PC-9 (cell line): ENCODE data around the gene PXMP2. TPM values are rescaled to one million over a fixed set of nuclear protein-coding genes. Genes with fewer than 3 reads are reported as not detected.

ENCODE experiments used
- BruUV-seq: library from RNA; stranded (reverse); fragments of 400-500 nt; replicated peaks from 2 replicates; lab custom pipeline; 2021; lab: Mats Ljungman, UMichigan
- CTCF ChIA-PET: fragments of 300-600 bp; sonication (Branson Sonifier 250); formaldehyde crosslinking; loops from one replicate; lab custom pipeline; 2022; ENCODE audit warnings: antibody characterized with exemption; lab: Charles Lee
- POLR2A ChIA-PET: fragments of 300-600 bp; sonication (Branson Sonifier 250); formaldehyde crosslinking; loops from one replicate; lab custom pipeline; 2022; ENCODE audit warnings: antibody characterized with exemption; ENCODE audit not compliant: unreplicated experiment; lab: Charles Lee
- DNase-seq, 2 experiments: peaks; one replicate each; pipeline versions ENCODE4 v3.0.0 to v3.0.0-alpha.2; 2015 to 2022; ENCODE audit warnings: mixed read lengths in 1 of 2
- H2AFZ ChIP-seq: fragments of 200-600 bp; sonication (generic); 2 replicates; pipeline ENCODE4 v1.8.1; 2017; ENCODE audit warnings: antibody characterized with exemption
- H3F3A ChIP-seq: fragments of 200-600 bp; sonication (generic); 2 replicates; pipeline ENCODE4 v1.8.1; 2017; ENCODE audit warnings: antibody characterized with exemption, mild to moderate bottlenecking, low read depth; ENCODE audit not compliant: insufficient read depth
- H3K27ac ChIP-seq: fragments of 200-600 bp; sonication (generic); 2 replicates; pipeline ENCODE4 v1.6.1; 2016; ENCODE audit warnings: mixed run types
- H3K27me3 ChIP-seq: fragments of 200-600 bp; sonication (generic); 2 replicates; pipeline ENCODE4 v1.6.1; 2016; ENCODE audit warnings: low read depth, mixed run types; ENCODE audit not compliant: insufficient read depth
- H3K36me3 ChIP-seq: fragments of 200-600 bp; sonication (generic); 2 replicates; pipeline ENCODE4 v1.6.1; 2016; ENCODE audit warnings: low read depth, mixed run types
- H3K4me1 ChIP-seq: fragments of 200-600 bp; sonication (generic); replicated peaks from 2 replicates; pipeline ENCODE4 v1.6.1; 2016; ENCODE audit warnings: mixed run types; ENCODE audit not compliant: insufficient read depth
- H3K4me2 ChIP-seq: fragments of 200-600 bp; sonication (generic); 2 replicates; pipeline ENCODE4 v1.6.1; 2017; ENCODE audit warnings: mixed run types
- H3K4me3 ChIP-seq: fragments of 200-600 bp; sonication (generic); 2 replicates; pipeline ENCODE4 v1.6.1; 2016; ENCODE audit warnings: mixed run types
- H3K79me2 ChIP-seq: fragments of 200-600 bp; sonication (generic); 2 replicates; pipeline ENCODE4 v1.6.1; 2017; ENCODE audit warnings: low read depth, mixed run types
- H3K9me2 ChIP-seq: fragments of 200-600 bp; sonication (generic); 2 replicates; pipeline ENCODE4 v1.8.1; 2017; ENCODE audit warnings: mild to moderate bottlenecking; ENCODE audit not compliant: insufficient read depth
- H3K9me3 ChIP-seq: fragments of 200-600 bp; sonication (generic); 2 replicates; pipeline ENCODE4 v1.8.1; 2016; ENCODE audit warnings: low read depth; ENCODE audit not compliant: insufficient read depth
- H4K20me1 ChIP-seq: fragments of 200-600 bp; sonication (generic); 2 replicates; pipeline ENCODE4 v1.8.1; 2017; ENCODE audit not compliant: insufficient read depth
- CTCF ChIP-seq: fragments of 200-600 bp; sonication (generic); conservative IDR thresholded peaks from 2 replicates; pipeline ENCODE4 v1.6.1; 2017; ENCODE audit warnings: mixed run types, antibody characterized with exemption, mild to moderate bottlenecking, moderate library complexity
- EZH2 ChIP-seq: fragments of 200-600 bp; sonication (generic); IDR thresholded peaks from 2 replicates; pipeline ENCODE4 v1.8.0; 2017; ENCODE audit warnings: antibody characterized with exemption, low read depth
- intact Hi-C: fragments of 100-400 bp; cut with micrococcal nuclease; formaldehyde crosslinking; loops from one replicate; pipeline ENCODE4 v1.10.0; 2022; ENCODE audit not compliant: unreplicated experiment
- total RNA-seq: library from RNA; stranded (reverse); gene quantifications from 2 replicates; pipeline ENCODE4 v1.2.3, GENCODE V29; 2021

The PXMP2 gene
- total RNA-seq, 1 experiment from 2014 or later: 38.6 TPM

- Histone ChIP-seq H2AFZ (no peak overlapping the region), H3K27me3 (no peaks in the 10 kb centered on the region), H3K27ac (no peak overlapping the region), H3K9me2 (no peaks in the 10 kb centered on the region), H4K20me1 (no peaks in the 10 kb centered on the region), H3K4me2 (no peak overlapping the region), H3K4me3 (no peak overlapping the region), H3K9me3 (no peaks in the 10 kb centered on the region), H3K4me1 (no peaks in the 10 kb centered on the region), H3K36me3 (peaks cover 20% of the 10 kb centered on the region), H3K79me2 (no peaks in the 10 kb centered on the region), H3F3A (no peaks in the 10 kb centered on the region)
- DNase-seq: no peak
- TF ChIP-seq CTCF (no peak), EZH2 (no peak)
- no TSS peak for BruUV-seq
- ChIA-PET POLR2A (no interaction called here), CTCF (no interaction called here)
- intact Hi-C loops: no loop called here
These were observed 14.7 kb upstream of the PXMP2 start for GRCh38 chr12:132672678-132673077.

- no peaks in the 10 kb centered on the region for H3K9me3 ChIP-seq
- no peak overlapping the region for H3K4me3 ChIP-seq
- no peaks in the 10 kb centered on the region for H4K20me1 ChIP-seq
- ChIA-PET POLR2A (no interaction called here), CTCF (no interaction called here)
- intact Hi-C loops: no loop called here
- H3K9me2 ChIP-seq: no peaks in the 10 kb centered on the region
- H3K27me3 ChIP-seq: no peaks in the 10 kb centered on the region
- H3F3A ChIP-seq: no peaks in the 10 kb centered on the region
- H3K79me2 ChIP-seq: no peaks in the 10 kb centered on the region
- H2AFZ ChIP-seq: no peak overlapping the region
- TF ChIP-seq CTCF (no peak), EZH2 (no peak)
- H3K4me2 ChIP-seq: no peak overlapping the region
- H3K4me1 ChIP-seq: no peaks in the 10 kb centered on the region
- no peak for DNase-seq
- BruUV-seq: no TSS peak
- H3K36me3 ChIP-seq: peaks cover 19% of the 10 kb centered on the region
- H3K27ac ChIP-seq: no peak overlapping the region
These were observed 13.9 kb upstream of the PXMP2 start for GRCh38 chr12:132673288-132674179.

DNA sequence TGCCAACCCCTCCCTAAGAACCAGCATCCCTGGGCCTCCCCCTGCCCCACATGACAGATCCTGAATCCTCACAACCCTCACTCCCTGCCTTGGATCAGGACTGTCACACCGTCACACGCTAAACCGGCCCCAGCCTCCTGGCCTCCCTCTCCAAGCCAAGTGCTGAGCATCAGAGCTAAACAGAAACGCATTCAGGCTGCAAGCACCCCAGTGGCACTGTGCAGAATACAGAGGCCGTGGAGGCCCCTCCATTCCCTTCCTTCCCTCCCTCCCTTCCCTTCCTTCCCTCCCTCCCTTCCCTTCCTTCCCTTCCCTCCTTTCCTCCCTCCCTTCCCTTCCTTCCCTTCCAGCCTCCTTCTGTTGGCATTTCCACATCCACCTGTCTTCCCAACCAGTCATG lies 12.8 kb upstream of the PXMP2 start:
- no peak overlapping the region for H2AFZ ChIP-seq

More for the DNA sequence above, 12.8 kb upstream of the PXMP2 start:
- intact Hi-C loops: no loop called here
- Histone ChIP-seq H3K4me3 (no peak overlapping the region), H3K79me2 (no peaks in the 10 kb centered on the region), H3K9me3 (no peaks in the 10 kb centered on the region), H3K27ac (no peak overlapping the region), H3F3A (no peaks in the 10 kb centered on the region), H4K20me1 (no peaks in the 10 kb centered on the region), H3K27me3 (no peaks in the 10 kb centered on the region), H3K36me3 (peaks cover 19% of the 10 kb centered on the region), H3K4me2 (no peak overlapping the region), H3K9me2 (no peaks in the 10 kb centered on the region), H3K4me1 (no peaks in the 10 kb centered on the region)
- POLR2A ChIA-PET: no interaction called here
- TF ChIP-seq CTCF (no peak), EZH2 (no peak)
- CTCF ChIA-PET: no interaction called here
- no TSS peak for BruUV-seq
- DNase-seq: no peak
